ENCODE measurements around the gene HTR5A.

DNA sequence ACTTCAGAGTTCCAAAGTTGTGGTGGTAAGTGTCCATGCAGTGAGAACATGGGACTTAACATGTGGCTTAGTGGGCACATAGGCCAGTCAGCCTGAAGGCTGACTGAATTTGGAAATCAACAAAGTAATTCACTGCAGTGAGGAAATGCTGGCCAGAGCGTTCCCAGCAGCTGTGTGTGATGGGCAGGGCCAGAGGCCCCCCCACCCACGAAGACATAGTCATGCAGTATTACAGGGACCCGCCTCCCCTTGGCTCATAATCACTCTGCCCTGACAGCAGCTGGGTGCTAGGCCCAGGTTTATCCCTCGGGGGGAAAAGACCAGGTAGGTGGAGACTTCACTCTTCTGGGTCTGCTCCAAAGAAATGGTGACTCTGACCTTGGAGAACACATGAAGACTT lies 33.7 kb downstream of the HTR5A start:
- TF ChIP-seq EZH2 (IDR thresholded peaks at IDR 0.05) (no peak), POLR2AphosphoS5 (IDR thresholded peaks at IDR 0.05; ENCODE audit: borderline replicate concordance, low read depth, low read length) (no peak), FOXP2 (optimal IDR thresholded peaks at IDR 0.05; ENCODE audit: control extremely low read depth, extremely low read length, insufficient read depth) (no peak)

Data from SK-N-MC (cell line).